AG04449 (cell line): Measurements from ENCODE around the gene SND1.

Source experiments
- CTCF ChIA-PET: fragments of 350-600 bp; formaldehyde crosslinking; extraction: SDS; loops from one replicate; lab custom pipeline; 2021; ENCODE audit warnings: antibody characterized with exemption; lab: Yijun Ruan, JAX
- POLR2A ChIA-PET: fragments of 400-600, 350-600 bp; formaldehyde crosslinking; extraction: SDS; loops from one replicate; lab custom pipeline; 2020; ENCODE audit warnings: antibody characterized with exemption, inconsistent platforms; lab: Yijun Ruan, JAX
- DNase-seq: peaks from one replicate; pipeline ENCODE4 v3.0.0-alpha.2; 2010; ENCODE audit warnings: low read depth, low spot score
- H3K4me3 ChIP-seq: 2 replicates; pipeline ENCODE4 v1.5.1; 2011; ENCODE audit warnings: low read depth, mild to moderate bottlenecking, control low read depth, low read length
- CTCF ChIP-seq: IDR thresholded peaks from one replicate; pipeline ENCODE4 v1.5.1; 2011; ENCODE audit warnings: mild to moderate bottlenecking, moderate library complexity, low read length, control low read depth, inconsistent platforms; ENCODE audit not compliant: insufficient read depth; ENCODE audit errors: missing control alignments

SND1 gene

DNA sequence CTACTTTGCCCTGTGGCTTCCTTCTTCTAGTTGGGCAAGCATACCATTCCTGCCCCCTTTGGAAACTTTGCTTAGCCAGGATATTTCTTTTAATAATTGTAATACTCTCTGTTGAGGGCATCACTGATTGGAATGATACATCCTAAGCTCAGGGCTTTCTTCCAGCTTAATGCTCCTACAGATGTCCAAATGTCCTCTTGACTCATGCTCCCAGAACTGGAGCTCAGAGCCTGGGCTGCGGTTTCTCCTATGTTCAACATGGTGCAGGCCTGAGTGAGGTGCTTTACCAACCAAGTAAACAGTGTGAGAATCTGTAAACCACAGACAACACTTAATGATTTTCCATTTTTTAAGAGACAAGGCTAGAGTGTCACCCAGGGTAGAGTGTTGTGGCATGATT is 270.7 kb downstream of the SND1 start:
- no peak overlapping the region for H3K4me3 ChIP-seq
- ChIA-PET POLR2A (no interaction called here), CTCF (no interaction called here)
- no peak for DNase-seq
- no peak for TF ChIP-seq CTCF

GRCh38 chr7:127924874-127925273 is 272.9 kb downstream of the SND1 start:
- DNase-seq: no peak
- CTCF ChIA-PET: no interaction called here
- TF ChIP-seq CTCF: no peak
- no peak overlapping the region for H3K4me3 ChIP-seq
- POLR2A ChIA-PET: no interaction called here

GRCh38 chr7:127927348-127927696 is 275.3 kb downstream of the SND1 start:
- POLR2A ChIA-PET: no interaction called here
- DNase-seq: no peak
- no peak for TF ChIP-seq CTCF
- CTCF ChIA-PET: interaction anchor here (0.9 to 1.1 kb wide), 2 partner anchors 13 to 282 kb away, joined by 3 read pairs; no protein-coding TSS in a partner anchor
- no peak overlapping the region for H3K4me3 ChIP-seq

GRCh38 chr7:127928222-127928621 is 276.2 kb downstream of the SND1 start:
- CTCF ChIA-PET: interaction anchor here (0.9 to 2.5 kb wide), 3 partner anchors 11 to 282 kb away, joined by 3 to 7 read pairs (median 3); no protein-coding TSS in a partner anchor
- POLR2A ChIA-PET: no interaction called here
- no peak for TF ChIP-seq CTCF
- H3K4me3 ChIP-seq: no peak overlapping the region
- no peak for DNase-seq

DNA sequence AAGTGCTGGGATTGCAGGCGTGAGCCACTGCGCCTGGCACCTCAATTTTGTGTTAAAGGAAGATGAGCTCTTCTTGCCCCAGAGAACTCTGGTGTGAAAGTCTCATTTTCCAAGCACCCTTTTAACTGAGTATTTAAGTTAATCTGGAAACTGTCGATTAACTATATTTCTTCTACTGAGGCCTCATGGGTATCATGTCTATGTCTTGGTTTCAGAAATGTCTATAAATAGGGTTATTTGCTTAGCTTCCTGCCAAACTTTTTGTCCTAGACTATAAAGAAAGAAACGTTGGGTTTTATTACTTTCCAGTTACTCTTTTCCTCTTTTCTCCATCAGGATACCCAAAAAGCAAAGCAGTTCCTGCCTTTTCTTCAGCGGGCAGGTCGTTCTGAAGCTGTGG is 276.9 kb downstream of the SND1 start:
- DNase-seq: no peak
- ChIA-PET CTCF (interaction anchor here (1.0 to 2.5 kb wide), 3 partner anchors 10 to 281 kb away, joined by 3 to 7 read pairs (median 3); no protein-coding TSS in a partner anchor), POLR2A (no interaction called here)
- no peak for TF ChIP-seq CTCF
- H3K4me3 ChIP-seq: no peak overlapping the region

DNA sequence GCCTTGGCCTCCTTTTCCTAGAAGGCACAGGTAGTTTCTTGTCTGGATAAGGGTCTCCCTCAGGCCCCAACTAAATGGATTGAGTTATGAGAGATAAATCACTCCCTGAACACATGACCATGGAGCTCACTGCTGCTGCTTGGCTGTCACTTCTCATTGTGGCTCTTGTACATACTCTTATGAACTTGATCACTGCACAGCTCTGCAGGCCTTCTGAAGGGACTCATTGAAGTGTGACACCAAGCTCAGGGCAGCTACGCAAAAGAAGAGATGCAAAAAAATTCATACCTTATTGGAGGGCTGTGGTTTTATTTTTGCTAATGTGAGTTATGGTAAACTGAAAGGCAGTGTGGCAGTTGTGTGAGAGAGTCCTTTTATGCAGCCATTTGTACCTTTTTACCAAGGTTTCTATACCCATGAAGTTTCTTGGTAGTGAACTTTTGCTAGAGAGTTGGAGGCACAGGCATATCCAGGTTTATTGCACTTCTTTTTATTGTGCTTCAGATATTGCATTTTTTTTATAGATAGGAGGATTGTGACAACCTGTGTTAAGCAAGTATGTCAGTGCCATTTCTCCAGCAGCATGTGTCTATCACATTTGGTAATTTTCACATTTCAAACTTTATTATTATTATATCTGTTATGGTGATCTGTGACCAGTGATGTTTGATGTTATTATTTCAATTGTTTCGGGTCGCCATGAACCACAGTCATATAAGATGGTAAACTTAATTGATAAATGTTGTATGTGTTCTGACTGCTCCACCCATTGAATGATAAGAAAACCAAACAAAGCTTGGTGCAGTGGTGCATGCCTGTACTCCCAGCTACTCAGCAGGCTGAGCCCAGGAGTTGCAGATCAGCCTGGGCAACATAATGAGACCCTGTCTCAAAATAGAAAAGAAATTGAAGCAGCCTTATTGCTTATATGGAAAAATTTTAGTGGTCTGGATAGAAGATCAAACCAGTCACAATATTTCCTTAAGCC is 278.6 kb downstream of the SND1 start:
- H3K4me3 ChIP-seq: no peak overlapping the region
- TF ChIP-seq CTCF: no peak
- no peak for DNase-seq
- POLR2A ChIA-PET: no interaction called here
- CTCF ChIA-PET: interaction anchor here (1.1 to 2.5 kb wide), 2 partner anchors 8 to 16 kb away, joined by 3 to 7 read pairs; no protein-coding TSS in a partner anchor
